Upper lobe of right lung (tissue), 1 donor: ENCODE data around the gene TMED9. TPM values are rescaled to one million over a fixed set of nuclear protein-coding genes. Genes with fewer than 3 reads are reported as not detected.
"Not testable (repeated sequence)": the region's sequence is repeated elsewhere in the genome, so short reads cannot be mapped to it uniquely, and the experiment has no call there.

Experiments used
- ATAC-seq: fragments of 200-7000 bp; cut with Tn5 transposase; one replicate; pipeline ENCODE4 v1.9.1; 2020; ENCODE audit warnings: mild to moderate bottlenecking, moderate library complexity
- DNase-seq: peaks from one replicate; pipeline ENCODE4 v3.0.0-alpha.2; 2020
- H3K27ac ChIP-seq: fragments of 200-600 bp; one replicate; pipeline ENCODE4 v1.8.0; 2022
- H3K27me3 ChIP-seq: fragments of 200-600 bp; one replicate; pipeline ENCODE4 v1.8.0; 2022; ENCODE audit warnings: mild to moderate bottlenecking
- H3K36me3 ChIP-seq: fragments of 200-600 bp; one replicate; pipeline ENCODE4 v1.8.0; 2022
- H3K4me1 ChIP-seq: fragments of 200-600 bp; one replicate; pipeline ENCODE4 v1.8.0; 2022
- H3K4me3 ChIP-seq: fragments of 200-600 bp; one replicate; pipeline ENCODE4 v1.8.0; 2022; ENCODE audit warnings: mild to moderate bottlenecking
- H3K9me3 ChIP-seq: fragments of 200-600 bp; one replicate; pipeline ENCODE4 v1.8.0; 2022
- CTCF ChIP-seq: fragments of 200-600 bp; IDR thresholded peaks from one replicate; pipeline ENCODE4 v1.8.0; 2022; ENCODE audit warnings: antibody characterized with exemption
- intact Hi-C: fragments of 100-400 bp; cut with DNase I; formaldehyde crosslinking; loops from one replicate; pipeline ENCODE4 v1.11.0; 2022
- total RNA-seq: library from RNA; stranded (reverse); fragmentation: NEBNext Ultra II Directional; extraction: Animal tissue kit (Norgen Biotek cat#: 25700); gene quantifications from one replicate; pipeline ENCODE4 v1.2.1, GENCODE V29; 2021
- donor health status: DM: no; HTN: yes; CAD: no; lungs with severe emphysema.

Gene TMED9
- total RNA-seq, 1 donor from 2014 or later = 133 TPM

- peak; percentile 97 for DNase-seq
- peak within 1 kb of the TSS; percentile 95 for H3K4me3 ChIP-seq
- intact Hi-C loops = no loop called here
- peak; percentile 98 for ATAC-seq
- H3K9me3 ChIP-seq = no peaks in the 10 kb centered on the region
- peaks cover 21% of the 10 kb centered on the region for H3K36me3 ChIP-seq
- H3K4me1 ChIP-seq = peaks cover 12% of the 10 kb centered on the region
- H3K27me3 ChIP-seq = no peaks in the 10 kb centered on the region
- TF ChIP-seq CTCF = peak; percentile 38
- H3K27ac ChIP-seq = peak within 1 kb of the TSS; percentile 73
Observed at GRCh38 chr5:177554474-177555111, 37.4 kb upstream of the TMED9 start, which contains the start of gene FAM193B. TSS of gene FAM193B (minus strand) at chr5:177554563. CDS start at chr5:177554458, 105 bp downstream.

- Histone ChIP-seq H3K4me3 (no peak overlapping the region), H3K27me3 (no peaks in the 10 kb centered on the region), H3K36me3 (peaks cover 17% of the 10 kb centered on the region), H3K27ac (no peak overlapping the region), H3K4me1 (peaks cover 12% of the 10 kb centered on the region), H3K9me3 (no peaks in the 10 kb centered on the region)
- DNase-seq (no peak), ATAC-seq (no peak)
- no peak for TF ChIP-seq CTCF
- intact Hi-C loops = no loop called here
Observed at GRCh38 chr5:177555228-177555627, 36.8 kb upstream of the TMED9 start.

GRCh38 chr5:177555665-177556064 lies 36.3 kb upstream of the TMED9 start:
- Histone ChIP-seq H3K27me3 (no peaks in the 10 kb centered on the region), H3K36me3 (peaks cover 13% of the 10 kb centered on the region), H3K4me1 (peaks cover 12% of the 10 kb centered on the region), H3K27ac (no peak overlapping the region), H3K4me3 (no peak overlapping the region), H3K9me3 (no peaks in the 10 kb centered on the region)
- DNase-seq (no peak), ATAC-seq (no peak)
- intact Hi-C loops = no loop called here
- no peak for TF ChIP-seq CTCF

- H3K36me3 ChIP-seq = peaks cover 4% of the 10 kb centered on the region
- H3K27ac ChIP-seq = no peak overlapping the region
- intact Hi-C loops = no loop called here
- ATAC-seq = no peak
- no peaks in the 10 kb centered on the region for H3K27me3 ChIP-seq
- no peaks in the 10 kb centered on the region for H3K9me3 ChIP-seq
- H3K4me1 ChIP-seq = peaks cover 12% of the 10 kb centered on the region
- no peak for TF ChIP-seq CTCF
- no peak overlapping the region for H3K4me3 ChIP-seq
- DNase-seq = no peak
Observed at GRCh38 chr5:177557041-177557647, 34.9 kb upstream of the TMED9 start.

- no peak overlapping the region for H3K27ac ChIP-seq
- H3K27me3 ChIP-seq = no peaks in the 10 kb centered on the region
- ATAC-seq (no peak), DNase-seq (no peak)
- H3K4me1 ChIP-seq = peaks cover 7% of the 10 kb centered on the region
- no peaks in the 10 kb centered on the region for H3K9me3 ChIP-seq
- intact Hi-C loops = no loop called here
- no peaks in the 10 kb centered on the region for H3K36me3 ChIP-seq
- no peak overlapping the region for H3K4me3 ChIP-seq
- no peak for TF ChIP-seq CTCF
Observed at GRCh38 chr5:177557796-177558195, 34.2 kb upstream of the TMED9 start.

- H3K27me3 ChIP-seq, intact Hi-C loops, H3K4me1 ChIP-seq, H3K36me3 ChIP-seq, H3K9me3 ChIP-seq, H3K4me3 ChIP-seq, ATAC-seq, DNase-seq, H3K27ac ChIP-seq: not testable (repeated sequence)
Observed at GRCh38 chr5:177559446-177559941, 32.5 kb upstream of the TMED9 start.
